ENCODE measurements around the gene GPR65. TPM values are rescaled to one million over a fixed set of nuclear protein-coding genes. Genes with fewer than 3 reads are reported as not detected.

The GPR65 gene
- total and polyA plus RNA-seq, 10 of the 15 experiments (the other 5 are each of a cell fraction or from before 2014, with no cell fraction given): 4.4 to 14.7 (median 9.4) TPM

GRCh38 chr14:88032373-88032772 lies 27.4 kb downstream of the GPR65 start:
- BruUV-seq (replicated peaks): no TSS peak
- no peak for TF ChIP-seq EZH2 (IDR thresholded peaks at IDR 0.05; ENCODE audit: borderline replicate concordance, control insufficient read depth, low read depth, low read length)
- TF ChIP-seq IRF3 (IDR thresholded peaks at IDR 0.05): no peak
- TF ChIP-seq YBX1 (IDR thresholded peaks at IDR 0.05): no peak
- no peak for TF ChIP-seq ESRRA (IDR thresholded peaks at IDR 0.05; ENCODE audit: low read length)
- no peak for TF ChIP-seq MAX (IDR thresholded peaks at IDR 0.05; ENCODE audit: low read depth, low read length)
- TF ChIP-seq NRF1 (conservative IDR thresholded peaks at IDR 0.05; ENCODE audit: low read depth, low read length): no peak
- TF ChIP-seq PKNOX1 (IDR thresholded peaks at IDR 0.05): peak; percentile 56; the same call in 1 of the 2 replicates
- SMC1A ChIA-PET (ENCODE audit: uncharacterized antibody, unreplicated experiment): no interaction called here
- H3K4me3 ChIP-seq: no peak overlapping the region
- H3K9ac ChIP-seq (ENCODE audit: control insufficient read depth, insufficient read depth, low read length): no peak overlapping the region
- WGBS (ENCODE audit: insufficient coverage, insufficient replicate concordance, low lambda C conversion rate, missing lambda C conversion rate): 100% methylated on average over 1 of the region's 1 CpG
- intact Hi-C loops (cut with micrococcal nuclease; ENCODE audit: unreplicated experiment): no loop called here
- RAD21 ChIA-PET (ENCODE audit: unreplicated experiment): no interaction called here
- POLR2A ChIA-PET: no interaction called here
- no peaks in the 10 kb centered on the region for H3K27me3 ChIP-seq (replicated peaks in 1 of 2; ENCODE audit: control insufficient read depth in 2 of 2, insufficient read depth in 2 of 2, low read length in 1 of 2)
- FAIRE-seq (no peak), ATAC-seq (no peak), DNase-seq (ENCODE audit: low read depth, low spot score) (no peak)
- CTCF ChIA-PET: interaction anchor here (1.5 kb wide), 1 partner anchor 137 kb away, joined by 3 read pairs; no protein-coding TSS in a partner anchor
- no peak overlapping the region for H3K4me2 ChIP-seq (ENCODE audit: control insufficient read depth, insufficient read depth)
- H4K20me1 ChIP-seq (ENCODE audit: control insufficient read depth, insufficient read depth): no peaks in the 10 kb centered on the region
- no peaks in the 10 kb centered on the region for H3K4me1 ChIP-seq (ENCODE audit: control insufficient read depth, insufficient read depth, low read length)
- H3K36me3 ChIP-seq (ENCODE audit: control insufficient read depth in 2 of 2, insufficient read depth in 2 of 2, low read length in 1 of 2): no peaks in the 10 kb centered on the region
- in situ Hi-C loops (cut with MboI): no loop called here
- no peaks in the 10 kb centered on the region for H3K9me3 ChIP-seq (replicated peaks; ENCODE audit: control insufficient read depth, insufficient read depth, low read length)
- H3K79me2 ChIP-seq (ENCODE audit: control insufficient read depth, insufficient read depth, low read length): no peaks in the 10 kb centered on the region
- no peak overlapping the region for H2AFZ ChIP-seq (ENCODE audit: control insufficient read depth, low read depth, low read length)
- H3K27ac ChIP-seq (ENCODE audit: control insufficient read depth, insufficient read depth): no peak overlapping the region

All from GM12878 (cell line).